ENCODE data around the gene FGD3. TPM values are rescaled to one million over a fixed set of nuclear protein-coding genes. Genes with fewer than 3 reads are reported as not detected.

The FGD3 gene
- total and polyA plus RNA-seq, 4 donors: 6.1 to 45.9 (median 17.6) TPM

GRCh38 chr9:92971776-92972175 is 24.5 kb downstream of the FGD3 start:
- ATAC-seq (ENCODE audit: insufficient read depth, low FRiP score) (no peak), DNase-seq (no peak)
- TF ChIP-seq CTCF (IDR thresholded peaks at IDR 0.05; ENCODE audit: control extremely low read depth, extremely low read depth): no peak
- no peaks in the 10 kb centered on the region for H3K27me3 ChIP-seq (ENCODE audit: control insufficient read depth in 3 of 3, insufficient read depth in 3 of 3, low read length in 2 of 3)
- peaks cover 0 to 2% (median 0%) of the 10 kb centered on the region in 4 donors for H3K36me3 ChIP-seq (ENCODE audit: control insufficient read depth in 4 of 4, insufficient read depth in 4 of 4, low read length in 4 of 4)
- H3K9ac ChIP-seq (ENCODE audit: insufficient read depth in 1 of 2, low read length in 2 of 2): no peak overlapping the region
- H3K9me3 ChIP-seq (ENCODE audit: control insufficient read depth in 4 of 4, insufficient read depth in 3 of 4, low read length in 3 of 4): no peaks in the 10 kb centered on the region
- H3K4me3 ChIP-seq: no peak overlapping the region
- no peak overlapping the region for H3K27ac ChIP-seq (ENCODE audit: low read depth in 1 of 2, low read length in 1 of 2)
- peaks cover 0 to 23% (median 0%) of the 10 kb centered on the region in 5 donors for H3K4me1 ChIP-seq (ENCODE audit: control insufficient read depth in 5 of 5, insufficient read depth in 5 of 5, low read length in 5 of 5)
- WGBS, 2 donors: 100% methylated on average over 1 of the region's 1 CpG

- WGBS, 2 donors: 90 to 92% methylated on average over 7 of the region's 7 CpGs
- Histone ChIP-seq H3K36me3 (ENCODE audit: control insufficient read depth in 4 of 4, insufficient read depth in 4 of 4, low read length in 4 of 4) (peaks cover 0 to 8% (median 0%) of the 10 kb centered on the region in 4 donors), H3K4me1 (ENCODE audit: control insufficient read depth in 5 of 5, insufficient read depth in 5 of 5, low read length in 5 of 5) (peaks cover 0 to 23% (median 0%) of the 10 kb centered on the region in 5 donors), H3K27ac (ENCODE audit: low read depth in 1 of 2, low read length in 1 of 2) (peak overlapping the region in 1 of 2 donors; percentile 17), H3K9me3 (ENCODE audit: control insufficient read depth in 4 of 4, insufficient read depth in 3 of 4, low read length in 3 of 4) (no peaks in the 10 kb centered on the region), H3K4me3 (no peak overlapping the region), H3K9ac (ENCODE audit: insufficient read depth in 1 of 2, low read length in 2 of 2) (no peak overlapping the region), H3K27me3 (ENCODE audit: control insufficient read depth in 3 of 3, insufficient read depth in 3 of 3, low read length in 2 of 3) (no peaks in the 10 kb centered on the region)
- DNase-seq (peak in 1 of 3 donors; percentile 6), ATAC-seq (ENCODE audit: insufficient read depth, low FRiP score) (no peak)
- TF ChIP-seq CTCF (IDR thresholded peaks at IDR 0.05; ENCODE audit: control extremely low read depth, extremely low read depth): no peak
Measured at GRCh38 chr9:92973700-92974099, 26.4 kb downstream of the FGD3 start.

GRCh38 chr9:92974161-92974661 is 26.9 kb downstream of the FGD3 start:
- 72 to 85% methylated on average over 10 of the region's 10 CpGs for WGBS, 2 donors
- Histone ChIP-seq H3K9me3 (ENCODE audit: control insufficient read depth in 4 of 4, insufficient read depth in 3 of 4, low read length in 3 of 4) (no peaks in the 10 kb centered on the region), H3K27me3 (ENCODE audit: control insufficient read depth in 3 of 3, insufficient read depth in 3 of 3, low read length in 2 of 3) (no peaks in the 10 kb centered on the region), H3K4me1 (ENCODE audit: control insufficient read depth in 5 of 5, insufficient read depth in 5 of 5, low read length in 5 of 5) (peaks cover 0 to 23% (median 0%) of the 10 kb centered on the region in 5 donors), H3K9ac (ENCODE audit: insufficient read depth in 1 of 2, low read length in 2 of 2) (peak overlapping the region in 1 of 2 donors; percentile 19), H3K27ac (ENCODE audit: low read depth in 1 of 2, low read length in 1 of 2) (peak overlapping the region in 1 of 2 donors; percentile 61), H3K4me3 (no peak overlapping the region), H3K36me3 (ENCODE audit: control insufficient read depth in 4 of 4, insufficient read depth in 4 of 4, low read length in 4 of 4) (peaks cover 0 to 8% (median 0%) of the 10 kb centered on the region in 4 donors)
- TF ChIP-seq CTCF (IDR thresholded peaks at IDR 0.05; ENCODE audit: control extremely low read depth, extremely low read depth): no peak
- no peak for ATAC-seq (ENCODE audit: insufficient read depth, low FRiP score)
- DNase-seq: peak in 2 of 3 donors; percentile 34 to 63

Data from lung (tissue), 12 donors.